Upper lobe of left lung (tissue), 4 donors: ENCODE results near the gene NET1.

Experiments
- CTCF ChIP-seq, 6 experiments: fragments of 450-650 bp in 4 of 6; fragments of 200-600 bp in 2 of 6; sonication (generic) in 2 of 6; IDR thresholded peaks; one replicate each; pipeline ENCODE4 v1.5.1; 2016 to 2019; ENCODE audit warnings: antibody characterized with exemption in 6 of 6
- POLR2A ChIP-seq, 4 donors: fragments of 450-650 bp; IDR thresholded peaks; one replicate each; pipeline ENCODE4 v1.5.1; 2016 to 2017; ENCODE audit warnings: antibody characterized with exemption in 4 of 4, mild to moderate bottlenecking in 2 of 4

GRCh38 chr10:5393529-5393928 is 18.8 kb upstream of the NET1 start:
- no peak for TF ChIP-seq POLR2A (IDR thresholded peaks at IDR 0.05)
- no peak for TF ChIP-seq CTCF (IDR thresholded peaks at IDR 0.05)
